Mononuclear cell (primary cell): ENCODE results near the gene LRBA. TPM values are rescaled to one million over a fixed set of nuclear protein-coding genes. Genes with fewer than 3 reads are reported as not detected.

Source experiments
- H3K27me3 ChIP-seq: 2 replicates; pipeline ENCODE4 v1.6.0; 2011; ENCODE audit warnings: low read length, control low read depth; ENCODE audit not compliant: insufficient read depth
- H3K4me1 ChIP-seq: 2 replicates; pipeline ENCODE4 v1.5.1; 2011; ENCODE audit warnings: mild to moderate bottlenecking, low read length, control low read depth; ENCODE audit not compliant: insufficient read depth
- H3K4me3 ChIP-seq: 2 replicates; pipeline ENCODE4 v1.5.1; 2011; ENCODE audit warnings: mild to moderate bottlenecking, low read length, moderate library complexity
- H3K9me3 ChIP-seq: 2 replicates; pipeline ENCODE4 v1.5.1; 2011; ENCODE audit warnings: low read depth, mild to moderate bottlenecking, control low read depth, low read length
- total RNA-seq: library from RNA; depleted of rRNA; stranded (reverse); fragments of >200 nt; gene quantifications from one replicate; pipeline ENCODE4 v1.2.3, GENCODE V29; 2012

The LRBA gene
- total RNA-seq, 1 donor: 96.0 TPM

DNA sequence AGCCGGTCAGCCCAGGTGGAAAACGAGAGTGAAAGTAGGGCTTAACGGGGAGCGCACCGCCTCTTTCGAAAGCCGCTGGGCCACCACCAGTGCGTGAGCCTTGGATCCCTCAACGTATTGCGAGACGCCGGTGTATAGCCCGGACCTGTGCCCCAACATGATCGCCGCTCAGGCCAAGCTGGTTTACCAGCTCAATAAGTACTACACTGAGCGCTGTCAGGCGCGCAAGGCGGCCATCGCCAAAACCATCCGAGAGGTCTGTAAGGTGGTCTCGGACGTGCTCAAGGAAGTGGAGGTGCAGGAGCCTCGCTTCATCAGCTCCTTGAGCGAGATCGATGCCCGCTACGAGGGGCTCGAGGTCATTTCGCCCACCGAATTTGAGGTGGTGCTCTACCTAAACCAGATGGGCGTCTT lies 432.2 kb downstream of the LRBA start:
- Histone ChIP-seq H3K27me3 (no peaks in the 10 kb centered on the region), H3K4me3 (no peak overlapping the region), H3K9me3 (no peaks in the 10 kb centered on the region), H3K4me1 (no peaks in the 10 kb centered on the region)

DNA sequence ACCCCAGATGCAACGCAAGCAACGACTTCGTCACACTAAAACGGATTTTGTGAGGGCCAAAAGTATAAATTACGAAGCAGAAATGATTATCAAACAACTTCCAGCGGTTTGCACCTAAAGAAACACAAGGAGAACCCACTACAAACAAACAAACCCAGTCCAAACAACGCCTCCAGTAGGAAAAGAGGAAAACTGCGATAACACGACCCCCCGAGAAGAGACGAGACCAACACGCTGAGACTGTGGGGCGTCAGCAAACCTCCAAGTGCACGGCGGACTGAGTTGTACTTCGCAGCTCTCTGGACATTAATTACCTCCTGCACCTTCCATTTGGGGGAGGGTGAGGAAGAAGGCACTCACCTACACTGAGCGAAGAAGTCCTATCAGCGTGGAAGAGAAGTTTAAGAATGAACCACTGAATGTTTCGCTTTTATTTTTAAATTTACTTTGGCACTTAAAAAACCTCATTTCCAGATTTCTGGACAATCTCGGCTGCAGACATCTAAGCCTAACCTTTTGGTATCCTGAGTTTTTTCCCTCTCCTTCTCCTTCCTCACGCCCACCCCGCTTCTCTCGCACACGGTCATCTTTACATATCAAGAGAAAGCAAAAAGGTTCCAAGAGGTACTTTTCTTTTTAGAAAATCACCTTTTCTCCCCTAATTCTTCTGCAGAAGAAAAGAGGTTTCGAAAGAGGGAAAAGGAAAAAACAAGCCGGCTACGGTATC lies 432.8 kb downstream of the LRBA start, which contains the start of gene MAB21L2:
MAB21L2 (plus strand) TSS at position 6 of the 727 bp plus-strand sequence. CDS start 879 bp downstream, outside the sequence.
- Histone ChIP-seq H3K9me3 (no peaks in the 10 kb centered on the region), H3K27me3 (no peaks in the 10 kb centered on the region), H3K4me1 (no peaks in the 10 kb centered on the region), H3K4me3 (no peak within 1 kb of the TSS)

DNA sequence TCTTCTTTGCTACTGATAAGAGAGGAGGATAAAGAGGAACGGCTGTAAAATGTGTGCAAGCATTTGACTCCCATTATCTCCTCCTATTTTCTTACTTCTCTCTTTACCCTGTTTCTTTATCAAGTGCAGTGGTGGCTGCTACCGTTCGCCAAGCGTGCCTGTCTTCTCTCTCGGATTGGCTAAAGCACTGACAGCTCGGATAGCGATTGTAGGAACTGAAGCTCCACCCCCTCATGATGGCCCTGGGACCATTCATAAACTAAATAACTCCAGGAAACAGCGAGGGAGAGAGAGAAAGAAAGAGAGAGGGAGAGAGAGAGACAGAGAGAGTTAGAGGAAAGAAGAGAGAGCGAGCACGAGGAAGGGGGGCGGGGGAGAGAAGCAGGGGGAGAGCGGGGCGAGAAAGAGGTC lies 433.4 kb downstream of the LRBA start:
- no peaks in the 10 kb centered on the region for H3K4me1 ChIP-seq
- H3K4me3 ChIP-seq: no peak overlapping the region

DNA sequence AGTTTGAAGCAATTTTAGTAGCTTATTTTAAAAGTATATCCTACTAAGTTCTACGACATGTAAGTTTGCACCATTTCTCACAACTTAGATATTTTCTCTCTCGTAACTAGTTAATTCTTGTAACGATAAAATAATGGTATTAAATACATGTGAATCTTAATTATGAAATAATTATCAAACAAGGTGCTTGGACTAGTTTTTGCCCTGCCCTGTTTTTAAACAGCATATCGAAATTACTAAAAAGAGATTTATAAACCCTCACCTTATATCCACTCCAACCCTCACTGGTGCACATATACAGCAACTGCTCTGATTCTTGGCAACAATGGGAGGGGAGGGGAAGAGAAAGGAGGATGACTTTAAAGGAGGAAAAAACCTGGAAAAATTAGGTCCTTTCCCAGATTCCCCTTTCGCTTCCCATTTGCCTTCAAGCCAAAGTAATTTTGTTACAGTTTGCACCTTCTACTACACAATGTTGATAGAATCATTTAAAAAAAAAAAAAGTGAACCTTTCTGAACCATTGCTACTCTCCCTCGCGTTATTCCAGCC lies 434.0 kb downstream of the LRBA start:
- H3K9me3 ChIP-seq: no peaks in the 10 kb centered on the region
- no peak overlapping the region for H3K4me3 ChIP-seq
- no peaks in the 10 kb centered on the region for H3K4me1 ChIP-seq
- no peaks in the 10 kb centered on the region for H3K27me3 ChIP-seq

More for the DNA sequence above, 433.4 kb downstream of the LRBA start:
- Histone ChIP-seq H3K27me3 (no peaks in the 10 kb centered on the region), H3K9me3 (no peaks in the 10 kb centered on the region)

DNA sequence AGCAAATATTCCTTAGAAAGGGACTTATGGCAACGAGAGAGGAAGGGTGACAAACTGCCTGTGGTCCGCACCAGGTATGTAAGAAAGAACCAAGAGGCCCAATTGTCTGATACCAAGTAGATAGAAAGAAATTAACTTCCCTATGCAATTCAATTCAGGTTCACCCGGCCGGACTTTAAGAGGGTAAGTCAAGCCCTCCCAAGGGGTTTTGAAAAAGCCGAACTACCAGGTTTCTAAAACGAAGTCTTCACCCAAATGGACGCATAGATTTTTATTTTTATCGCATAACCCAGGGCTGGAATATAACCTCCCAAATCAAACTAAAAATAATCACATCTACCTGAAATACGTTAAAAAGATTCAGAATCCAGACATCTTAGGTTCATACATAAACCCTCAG lies 434.8 kb downstream of the LRBA start:
- H3K9me3 ChIP-seq: no peaks in the 10 kb centered on the region

DNA sequence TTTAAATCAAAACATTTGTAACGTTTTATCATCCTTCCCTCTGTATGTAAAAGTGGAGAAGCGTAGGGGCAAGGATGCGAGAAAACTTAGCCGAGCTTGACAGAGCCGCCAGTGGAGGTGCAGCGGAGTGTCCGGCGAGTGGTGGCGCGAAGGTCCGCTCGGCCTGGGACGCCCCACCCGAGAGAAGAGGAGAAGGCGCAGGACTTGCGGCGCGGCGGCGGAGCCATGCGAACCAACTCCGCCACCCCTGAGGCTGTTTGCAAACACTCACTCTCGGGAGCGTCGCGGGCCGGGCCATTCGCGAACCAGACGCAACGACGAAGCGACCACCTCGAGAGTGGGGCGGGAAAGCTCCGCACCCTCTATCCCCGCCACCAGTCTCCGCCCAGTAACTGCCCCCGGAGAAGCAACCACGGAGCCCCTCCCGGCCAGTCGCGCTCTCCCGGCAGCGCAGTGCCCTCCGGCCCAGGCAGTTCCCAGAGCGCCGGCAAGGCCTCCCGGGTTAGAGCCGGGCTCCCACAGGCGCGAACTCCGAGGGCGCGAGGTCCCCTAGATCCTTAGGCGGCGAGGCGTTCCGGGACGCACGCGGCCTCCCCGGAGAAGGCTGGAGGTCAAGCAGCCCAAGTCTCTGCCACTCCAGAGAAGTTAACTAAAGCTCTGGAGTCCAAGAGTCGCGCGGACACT lies 435.4 kb downstream of the LRBA start:
- H3K4me3 ChIP-seq: no peak overlapping the region

More for the DNA sequence above, 434.8 kb downstream of the LRBA start:
- no peaks in the 10 kb centered on the region for H3K4me1 ChIP-seq
- no peak overlapping the region for H3K4me3 ChIP-seq
- no peaks in the 10 kb centered on the region for H3K27me3 ChIP-seq

DNA sequence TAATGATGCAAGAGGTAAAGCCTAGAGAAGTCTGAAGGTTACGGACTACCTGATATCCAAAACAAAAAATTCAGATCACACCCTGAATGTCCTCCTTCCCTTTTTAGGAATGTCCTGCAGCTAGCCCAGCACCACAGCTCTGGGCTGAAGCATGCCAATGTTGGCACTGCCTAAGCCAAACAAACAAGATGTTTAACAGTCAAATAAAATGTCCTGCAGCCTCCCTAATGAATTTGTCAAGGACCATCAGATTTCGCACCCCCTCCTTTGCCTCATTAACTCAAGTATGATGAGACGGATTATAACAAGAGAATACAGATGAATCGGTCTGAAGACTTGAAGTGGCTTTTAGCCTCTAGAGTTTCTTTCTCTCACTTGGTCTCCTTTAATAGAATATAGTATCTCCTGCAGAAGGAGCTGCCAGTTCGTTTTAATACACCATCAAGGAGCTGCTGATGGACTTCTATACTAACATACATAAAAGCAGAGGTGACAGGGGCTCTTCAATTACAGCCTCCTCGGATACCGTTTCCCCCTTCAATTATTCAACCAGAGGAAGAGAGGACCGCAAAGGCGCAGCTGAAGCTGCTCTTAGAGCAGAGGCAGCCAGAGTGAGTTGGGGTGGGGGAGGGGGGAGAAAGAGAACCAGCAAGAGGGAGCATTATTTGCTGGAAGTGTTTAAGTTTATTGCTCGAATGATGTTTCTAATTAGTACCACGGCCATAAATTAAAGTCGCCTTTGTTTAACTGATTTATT lies 436.2 kb downstream of the LRBA start:
- no peaks in the 10 kb centered on the region for H3K27me3 ChIP-seq
- no peaks in the 10 kb centered on the region for H3K4me1 ChIP-seq
- no peak overlapping the region for H3K4me3 ChIP-seq
- H3K9me3 ChIP-seq: no peaks in the 10 kb centered on the region

More for the DNA sequence above, 435.4 kb downstream of the LRBA start:
- H3K9me3 ChIP-seq: no peaks in the 10 kb centered on the region
- no peaks in the 10 kb centered on the region for H3K4me1 ChIP-seq
- no peaks in the 10 kb centered on the region for H3K27me3 ChIP-seq

DNA sequence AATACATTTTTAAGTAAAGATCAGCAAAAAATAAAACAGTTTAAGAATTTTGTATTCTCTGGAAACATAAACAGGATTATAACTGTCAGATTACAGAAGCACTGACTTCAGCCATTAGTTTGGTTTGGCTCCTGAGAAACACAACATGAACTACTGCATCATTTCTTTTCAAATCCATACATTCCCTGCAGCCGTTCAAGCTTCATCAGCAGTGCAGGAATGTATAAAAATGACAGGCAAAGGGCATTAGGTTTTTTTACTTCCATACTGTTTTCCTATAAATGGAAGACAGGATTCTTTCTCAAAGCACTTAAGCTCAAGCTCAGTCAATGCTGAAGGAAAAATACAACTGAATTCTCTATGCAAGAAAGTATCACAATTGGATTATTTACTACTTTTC lies 437.3 kb downstream of the LRBA start:
- no peaks in the 10 kb centered on the region for H3K27me3 ChIP-seq
- no peaks in the 10 kb centered on the region for H3K4me1 ChIP-seq
- H3K9me3 ChIP-seq: no peaks in the 10 kb centered on the region
- H3K4me3 ChIP-seq: no peak overlapping the region

DNA sequence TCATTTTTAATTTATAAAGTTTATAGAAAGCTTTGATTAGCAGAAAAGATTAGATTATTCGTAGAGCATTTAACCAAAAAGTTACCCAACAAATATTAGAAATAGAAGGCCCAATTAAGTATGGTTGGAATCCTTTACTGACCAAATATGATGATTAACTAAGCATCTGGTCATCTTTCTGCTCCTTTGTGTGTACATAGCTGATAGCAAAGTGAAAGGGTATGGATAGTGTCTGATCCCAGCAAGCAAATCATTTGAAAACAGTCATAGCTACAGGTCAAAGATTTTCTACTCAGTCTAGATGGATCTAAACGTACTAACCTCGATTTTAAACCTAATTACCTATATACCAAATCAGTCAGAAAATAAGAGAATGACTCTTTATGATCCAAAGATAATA lies 440.4 kb downstream of the LRBA start:
- Histone ChIP-seq H3K27me3 (no peaks in the 10 kb centered on the region), H3K4me3 (no peak overlapping the region), H3K4me1 (no peaks in the 10 kb centered on the region), H3K9me3 (no peaks in the 10 kb centered on the region)

DNA sequence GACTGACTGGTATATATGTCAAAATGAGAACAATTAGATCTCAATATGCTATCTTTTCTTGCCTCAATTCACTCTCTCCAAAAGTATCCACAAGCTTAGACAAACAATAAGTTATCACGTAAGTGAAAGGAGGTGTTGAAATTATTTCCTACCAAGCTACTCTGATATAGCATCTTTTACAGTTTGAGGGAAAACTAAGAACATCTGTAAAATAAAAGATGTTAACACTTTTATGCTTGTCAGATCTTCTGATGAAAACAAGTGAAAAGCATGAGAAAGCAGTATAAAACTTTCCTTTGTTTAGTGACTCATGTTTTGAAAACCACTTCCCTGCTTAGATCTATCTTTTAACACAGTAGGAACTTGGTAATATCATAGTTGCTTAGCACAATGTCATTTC lies 441.6 kb downstream of the LRBA start:
- H3K4me3 ChIP-seq: no peak overlapping the region
- H3K27me3 ChIP-seq: no peaks in the 10 kb centered on the region
- no peaks in the 10 kb centered on the region for H3K9me3 ChIP-seq
- no peaks in the 10 kb centered on the region for H3K4me1 ChIP-seq

DNA sequence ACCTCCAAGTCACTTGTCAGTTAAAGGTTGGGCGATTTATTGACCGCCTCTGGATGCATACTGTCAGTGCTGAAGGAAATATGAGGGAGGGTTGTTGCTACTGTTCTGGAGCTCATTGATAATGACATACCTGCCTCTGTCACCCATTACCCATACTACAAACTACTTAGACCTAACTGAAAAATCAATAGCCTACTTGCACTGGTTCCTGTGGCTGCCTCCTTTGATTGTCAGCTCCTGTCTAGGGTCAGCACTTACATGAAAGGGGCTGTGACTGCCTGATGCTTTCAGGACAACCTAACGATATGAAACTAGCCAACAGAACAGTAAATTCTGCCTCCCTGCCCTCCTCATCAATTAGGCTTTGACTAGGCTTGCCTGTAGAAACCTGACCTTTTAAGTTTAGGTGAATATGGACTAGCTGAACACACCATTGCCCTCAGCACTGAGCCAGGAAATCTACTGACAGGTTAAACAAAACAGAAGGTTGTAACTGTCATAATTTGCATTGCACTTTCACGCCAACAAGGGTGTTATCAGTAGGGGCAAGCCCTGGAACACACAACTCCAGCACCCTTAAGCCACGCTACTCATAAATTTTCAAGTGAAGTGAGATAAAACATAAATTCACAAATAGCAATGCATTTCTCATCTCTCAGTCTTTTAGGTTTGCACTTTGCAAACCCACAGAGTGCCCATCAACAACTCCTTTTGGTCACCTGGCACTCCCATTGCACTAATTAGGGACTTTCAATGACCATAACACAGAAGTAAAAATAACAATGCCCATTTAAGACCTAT lies 442.2 kb downstream of the LRBA start:
- no peaks in the 10 kb centered on the region for H3K27me3 ChIP-seq
- H3K9me3 ChIP-seq: no peaks in the 10 kb centered on the region
- no peaks in the 10 kb centered on the region for H3K4me1 ChIP-seq
- no peak overlapping the region for H3K4me3 ChIP-seq

DNA sequence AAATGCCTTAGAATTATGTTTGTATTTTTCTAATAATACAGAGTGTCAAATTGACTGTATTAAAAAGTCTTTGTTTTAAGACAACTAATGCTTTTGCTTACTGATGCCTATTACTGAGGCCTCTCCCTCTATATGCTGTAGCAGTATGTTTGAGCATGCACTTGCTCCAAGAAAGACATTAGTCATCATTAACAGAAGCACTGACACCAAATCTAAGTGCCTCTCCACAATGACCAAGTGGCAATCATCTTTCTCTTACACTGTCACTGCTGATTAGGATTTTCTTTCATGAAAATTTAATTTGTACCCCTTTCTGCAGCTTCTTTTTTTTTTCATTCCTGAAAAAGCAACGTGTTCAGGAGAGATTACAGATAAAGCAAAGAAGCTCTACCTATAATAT lies 444.2 kb downstream of the LRBA start:
- H3K9me3 ChIP-seq: no peaks in the 10 kb centered on the region
- H3K4me3 ChIP-seq: no peak overlapping the region
- no peaks in the 10 kb centered on the region for H3K4me1 ChIP-seq
- no peaks in the 10 kb centered on the region for H3K27me3 ChIP-seq

DNA sequence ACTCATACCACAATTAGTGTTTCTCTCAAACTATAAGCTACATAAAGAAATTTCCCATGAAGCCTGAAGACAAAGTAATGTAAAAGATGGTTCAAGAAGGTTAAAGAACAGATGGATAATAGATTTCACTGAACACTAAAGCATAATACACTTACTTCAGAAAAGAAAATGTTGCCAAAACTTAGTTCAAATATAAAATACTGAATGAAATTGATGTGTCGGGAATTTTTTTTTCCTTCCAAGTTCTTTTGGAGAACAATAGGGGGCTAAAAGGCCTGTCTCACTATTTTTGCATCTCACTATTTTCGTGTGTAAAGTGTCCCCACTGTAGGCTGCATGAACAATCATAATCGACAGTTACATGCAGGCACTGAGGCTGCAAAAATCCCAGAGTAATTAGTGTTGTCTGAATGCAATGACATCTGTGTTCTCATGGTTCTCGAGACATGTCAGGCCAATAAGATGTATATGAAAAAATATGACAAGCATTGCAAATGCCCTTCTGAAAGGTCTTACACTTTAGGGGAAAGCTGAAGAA lies 445.0 kb downstream of the LRBA start:
- no peaks in the 10 kb centered on the region for H3K27me3 ChIP-seq
- no peak overlapping the region for H3K4me3 ChIP-seq

DNA sequence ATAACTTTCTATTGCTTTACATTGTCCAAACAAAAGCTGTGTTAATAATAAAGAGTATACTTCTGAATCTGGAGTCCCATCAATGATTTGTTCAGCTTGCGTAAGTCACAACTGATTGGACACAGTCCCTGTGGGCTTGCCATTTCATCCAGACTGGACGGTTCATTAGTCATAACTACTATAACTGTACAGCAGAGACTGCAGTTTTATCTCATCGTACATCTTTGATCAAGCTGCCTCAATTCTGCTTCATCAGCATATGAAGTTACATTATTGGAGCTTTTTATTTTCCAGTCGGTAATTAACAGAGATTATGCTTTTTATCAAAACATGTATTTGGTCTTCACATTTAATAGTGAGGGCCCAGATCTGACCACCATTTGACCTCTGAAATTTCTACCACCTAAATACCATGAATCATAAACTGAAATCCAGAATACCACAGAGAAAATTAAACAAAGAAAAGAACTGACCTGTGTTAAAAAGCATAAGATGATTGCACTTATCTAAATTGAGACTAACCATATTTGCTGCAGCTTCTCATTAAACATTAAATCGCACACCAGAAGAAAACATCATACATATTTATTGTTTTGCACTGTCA lies 445.6 kb downstream of the LRBA start:
- Histone ChIP-seq H3K27me3 (no peaks in the 10 kb centered on the region), H3K4me3 (no peak overlapping the region), H3K9me3 (no peaks in the 10 kb centered on the region), H3K4me1 (no peaks in the 10 kb centered on the region)

More for the DNA sequence above, 445.0 kb downstream of the LRBA start:
- Histone ChIP-seq H3K9me3 (no peaks in the 10 kb centered on the region), H3K4me1 (no peaks in the 10 kb centered on the region)
